Endothelial cell (in vitro differentiated cells): ENCODE measurements around the gene SCAMP1. TPM values are rescaled to one million over a fixed set of nuclear protein-coding genes. Genes with fewer than 3 reads are reported as not detected.

ENCODE experiments used
- DNase-seq: peaks from one replicate; pipeline ENCODE4 v3.0.0; 2021; ENCODE audit warnings: low spot score
- H3K27ac Mint-ChIP-seq: one replicate; pipeline ENCODE4 v1.8.0; 2021; ENCODE audit warnings: mixed read lengths, inconsistent platforms; ENCODE audit not compliant: unreplicated experiment
- H3K27me3 Mint-ChIP-seq: one replicate; pipeline ENCODE4 v1.8.0; 2021; ENCODE audit warnings: mild to moderate bottlenecking, moderate library complexity, mixed read lengths, inconsistent platforms; ENCODE audit not compliant: unreplicated experiment
- H3K36me3 Mint-ChIP-seq: one replicate; pipeline ENCODE4 v1.8.0; 2021; ENCODE audit warnings: mild to moderate bottlenecking, low read depth, mixed read lengths, inconsistent platforms; ENCODE audit not compliant: unreplicated experiment
- H3K4me1 Mint-ChIP-seq: one replicate; pipeline ENCODE4 v1.8.0; 2021; ENCODE audit warnings: mild to moderate bottlenecking, mixed read lengths, inconsistent platforms; ENCODE audit not compliant: unreplicated experiment
- H3K4me3 Mint-ChIP-seq: one replicate; pipeline ENCODE4 v1.8.0; 2021; ENCODE audit warnings: mild to moderate bottlenecking, mixed read lengths, inconsistent platforms; ENCODE audit not compliant: unreplicated experiment
- H3K9me3 Mint-ChIP-seq: one replicate; pipeline ENCODE4 v1.8.0; 2021; ENCODE audit warnings: mixed read lengths, inconsistent platforms; ENCODE audit not compliant: unreplicated experiment
- CTCF ChIP-seq: fragments of 200-600 bp; sonication (generic); IDR thresholded peaks from one replicate; pipeline ENCODE4 v1.5.0; 2021; ENCODE audit warnings: antibody characterized with exemption; ENCODE audit not compliant: unreplicated experiment
- total RNA-seq: library from RNA; stranded (reverse); fragmentation: NEBNext Ultra II Directional; extraction: Animal tissue kit (Norgen Biotek cat#: 25700); gene quantifications from one replicate; pipeline ENCODE4 v1.2.1, GENCODE V29; 2021; ENCODE audit not compliant: unreplicated experiment

The SCAMP1 gene
- total RNA-seq, 1 donor from 2014 or later, result 30.6 TPM

- DNase-seq, result no peak
- H3K9me3 Mint-ChIP-seq, result no peaks in the 10 kb centered on the region
These were observed 107.4 kb downstream of the SCAMP1 start for GRCh38 chr5:78467752-78468357.

DNA sequence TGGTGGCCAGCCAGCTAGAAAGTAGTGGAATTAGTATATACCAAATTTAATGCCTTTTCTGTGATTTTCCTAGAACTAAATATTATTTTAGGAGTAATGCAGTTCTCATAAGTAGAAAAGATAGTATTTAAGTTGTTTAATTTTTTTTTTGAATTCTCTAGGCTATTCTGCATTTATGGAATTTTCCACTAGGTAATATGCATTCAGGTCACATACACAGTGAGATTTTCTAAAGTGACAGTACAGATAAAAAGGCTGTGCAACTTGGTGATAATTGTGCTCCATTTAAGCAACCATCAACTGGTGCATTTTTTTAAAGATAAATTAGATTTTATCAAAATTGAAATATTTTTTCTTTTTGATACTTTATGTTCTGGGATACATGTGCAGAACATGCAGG lies 111.5 kb downstream of the SCAMP1 start:
- DNase-seq, result no peak
- TF ChIP-seq CTCF, result no peak
- no peak overlapping the region for H3K4me3 Mint-ChIP-seq
- no peaks in the 10 kb centered on the region for H3K36me3 Mint-ChIP-seq
- no peaks in the 10 kb centered on the region for H3K9me3 Mint-ChIP-seq
- H3K27me3 Mint-ChIP-seq, result no peaks in the 10 kb centered on the region
- H3K27ac Mint-ChIP-seq, result no peak overlapping the region
- H3K4me1 Mint-ChIP-seq, result peaks cover 10% of the 10 kb centered on the region

More at GRCh38 chr5:78467752-78468357, 107.4 kb downstream of the SCAMP1 start:
- Mint-ChIP-seq H3K27ac (no peak overlapping the region), H3K36me3 (no peaks in the 10 kb centered on the region), H3K27me3 (peaks cover 2% of the 10 kb centered on the region), H3K4me1 (no peaks in the 10 kb centered on the region), H3K4me3 (no peak overlapping the region)
- TF ChIP-seq CTCF, result peak; percentile 84

- H3K36me3 Mint-ChIP-seq, result no peaks in the 10 kb centered on the region
- no peak for DNase-seq
- H3K4me1 Mint-ChIP-seq, result peaks cover 10% of the 10 kb centered on the region
- H3K4me3 Mint-ChIP-seq, result no peak overlapping the region
- no peaks in the 10 kb centered on the region for H3K9me3 Mint-ChIP-seq
- H3K27me3 Mint-ChIP-seq, result no peaks in the 10 kb centered on the region
- no peak for TF ChIP-seq CTCF
- no peak overlapping the region for H3K27ac Mint-ChIP-seq
These were observed 112.2 kb downstream of the SCAMP1 start for GRCh38 chr5:78472469-78473106.

DNA sequence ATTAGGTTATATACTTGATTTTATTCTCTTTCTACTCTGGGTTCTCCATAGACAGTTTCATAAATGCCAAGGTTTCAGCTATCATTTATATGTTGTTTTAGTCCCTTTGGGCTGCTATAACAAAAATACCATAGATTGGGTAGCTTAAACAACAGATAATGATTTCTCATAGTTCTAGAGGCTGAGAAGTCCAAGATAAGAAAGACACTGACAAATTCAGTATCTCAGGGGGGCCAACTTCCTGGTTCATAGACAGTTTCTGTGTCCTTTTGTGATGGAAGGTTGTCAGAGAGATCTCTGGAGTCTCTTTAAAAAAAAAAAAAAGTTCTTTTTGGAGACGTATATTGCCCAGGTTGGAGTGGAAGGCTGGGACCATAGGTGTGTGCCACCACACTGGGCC lies 113.3 kb downstream of the SCAMP1 start:
- no peak overlapping the region for H3K27ac Mint-ChIP-seq
- H3K36me3 Mint-ChIP-seq, result no peaks in the 10 kb centered on the region
- peaks cover 10% of the 10 kb centered on the region for H3K4me1 Mint-ChIP-seq
- TF ChIP-seq CTCF, result no peak
- H3K9me3 Mint-ChIP-seq, result no peaks in the 10 kb centered on the region
- DNase-seq, result no peak
- H3K27me3 Mint-ChIP-seq, result no peaks in the 10 kb centered on the region
- H3K4me3 Mint-ChIP-seq, result no peak overlapping the region

DNA sequence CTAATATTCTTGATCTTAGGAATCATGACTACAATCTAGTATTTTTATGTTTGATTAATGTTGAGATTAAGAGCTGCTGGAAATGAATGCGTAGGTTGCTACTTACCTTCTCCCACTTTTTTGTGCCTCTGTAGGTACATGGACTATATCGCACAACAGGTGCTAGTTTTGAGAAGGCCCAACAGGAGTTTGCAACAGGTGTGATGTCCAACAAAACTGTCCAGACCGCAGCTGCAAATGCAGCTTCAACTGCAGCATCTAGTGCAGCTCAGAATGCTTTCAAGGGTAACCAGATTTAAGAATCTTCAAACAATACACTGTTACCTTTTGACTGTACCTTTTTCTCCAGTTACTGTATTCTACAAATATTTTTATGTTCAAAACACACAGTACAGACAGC lies 115.0 kb downstream of the SCAMP1 start:
- peaks cover 10% of the 10 kb centered on the region for H3K4me1 Mint-ChIP-seq
- H3K9me3 Mint-ChIP-seq, result no peaks in the 10 kb centered on the region
- no peak overlapping the region for H3K27ac Mint-ChIP-seq
- TF ChIP-seq CTCF, result no peak
- no peaks in the 10 kb centered on the region for H3K36me3 Mint-ChIP-seq
- H3K4me3 Mint-ChIP-seq, result no peak overlapping the region
- DNase-seq, result no peak
- H3K27me3 Mint-ChIP-seq, result no peaks in the 10 kb centered on the region
